Brain pericyte (primary cell): Measurements from ENCODE around the gene RAB12.
"Not testable (repeated sequence)": the region's sequence is repeated elsewhere in the genome, so short reads cannot be mapped to it uniquely, and the experiment has no call there.

Experiments used
- DNase-seq: peaks from one replicate; pipeline ENCODE4 v3.0.0-alpha.2; 2012; ENCODE audit warnings: low read depth, low spot score

RAB12 gene

DNA sequence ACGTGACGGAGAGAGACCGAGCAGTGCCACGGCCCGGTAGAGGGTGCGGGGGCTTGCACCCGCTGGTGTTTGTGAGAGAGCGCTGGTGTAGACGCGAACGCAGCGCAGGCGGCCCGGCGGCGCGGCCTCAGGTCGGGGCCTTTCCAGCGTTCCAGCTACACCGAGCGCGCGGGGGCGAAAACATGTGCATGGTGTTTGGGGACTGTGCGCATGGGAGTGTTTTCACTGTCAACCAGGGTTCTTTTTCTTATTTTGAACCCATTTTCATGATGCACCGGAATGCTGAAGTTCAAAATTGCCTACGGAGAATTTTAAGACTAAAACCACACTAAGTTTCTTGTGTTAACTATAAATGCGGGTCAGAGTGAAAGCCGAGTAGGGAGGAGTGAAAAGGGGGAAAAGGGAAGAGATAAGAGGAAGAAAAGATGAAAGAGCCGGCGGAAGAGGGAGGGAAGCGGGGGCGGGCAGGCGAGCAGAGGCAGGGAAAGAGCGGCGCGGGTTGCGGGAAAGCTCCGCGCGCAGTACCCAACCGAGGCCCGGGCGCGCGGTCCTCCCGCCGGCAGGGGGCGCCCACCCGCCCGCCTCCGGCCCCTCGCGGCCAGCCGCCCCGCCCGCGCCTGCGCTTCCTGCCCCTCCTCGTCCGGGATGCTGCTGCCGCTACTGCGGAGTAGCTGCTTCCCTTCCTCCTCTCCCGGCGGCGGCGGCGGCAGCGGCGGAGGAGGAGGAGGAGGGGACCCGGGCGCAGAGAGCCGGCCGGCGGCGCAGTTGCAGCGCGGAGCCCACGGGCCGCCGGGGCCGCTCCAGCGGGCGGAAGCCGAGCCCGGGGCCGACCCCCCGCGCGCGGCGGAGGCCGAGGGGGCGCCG is at the start of gene RAB12:
Gene RAB12 (plus strand): TSS at position 643 of the 864 bp plus-strand sequence. CDS start 3 bp downstream, at position 646.
- DNase-seq: no peak

DNA sequence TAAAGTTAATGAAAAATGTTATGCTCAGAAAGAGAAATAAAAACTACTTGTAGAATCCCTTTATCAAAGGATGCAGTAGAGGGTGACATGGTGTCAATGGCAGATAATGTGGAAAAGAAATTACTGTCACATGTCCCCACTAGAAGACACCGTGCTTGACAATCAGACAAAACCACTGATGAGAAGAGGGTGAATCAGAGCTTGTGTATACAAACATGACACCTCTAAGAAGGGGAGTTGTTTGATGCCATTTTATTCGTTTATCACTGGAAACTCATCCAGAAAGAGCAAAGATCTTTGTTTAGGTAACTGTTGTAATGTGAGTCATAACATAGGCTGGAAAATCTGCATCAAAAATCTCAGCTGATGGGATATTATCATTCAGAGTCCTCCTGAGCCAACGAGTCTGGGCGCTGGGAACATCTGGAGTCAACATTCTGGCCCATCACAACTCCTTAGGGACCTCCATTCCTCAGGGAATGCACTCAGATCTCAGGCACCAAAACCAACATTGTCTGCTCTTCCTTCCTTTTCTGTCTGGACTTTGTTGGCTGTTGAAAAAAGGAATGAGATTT is 49.5 kb upstream of the RAB12 start:
- no peak for DNase-seq

DNA sequence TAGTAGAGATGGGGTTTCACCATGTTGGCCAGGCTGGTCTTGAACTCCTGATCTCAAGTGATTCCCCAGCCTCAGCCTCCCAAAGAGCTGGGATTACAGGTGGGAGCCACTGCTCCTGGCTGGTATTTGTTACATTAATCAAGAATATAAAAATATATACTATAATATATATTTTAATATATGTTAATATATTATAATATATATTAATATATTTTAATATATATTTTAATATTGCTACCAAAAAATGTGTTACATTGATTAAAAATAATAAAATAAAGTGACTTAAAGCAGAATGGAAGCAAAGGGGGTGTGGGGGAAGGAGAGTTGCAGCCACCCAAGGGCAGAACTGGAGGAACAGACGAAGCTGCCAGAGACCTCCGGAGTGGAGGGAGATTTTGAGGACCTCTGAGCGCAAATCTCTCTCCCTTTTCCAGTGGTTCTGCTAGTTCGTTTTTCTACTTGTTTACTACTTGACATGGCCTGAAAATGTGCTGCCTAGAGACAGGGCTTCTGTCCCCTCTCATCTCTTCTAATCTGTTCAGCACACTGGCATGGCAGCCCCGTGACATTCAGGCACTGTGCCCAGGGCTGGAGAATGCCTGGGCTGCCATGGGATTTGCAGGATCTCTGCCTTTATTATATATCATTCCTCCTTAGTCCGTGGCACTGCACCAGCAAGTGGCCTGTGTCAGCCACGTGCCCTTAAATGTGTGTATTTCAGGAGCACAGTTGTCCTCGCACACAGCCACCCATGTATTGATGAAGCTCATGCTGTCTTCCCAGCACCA is 47.9 kb upstream of the RAB12 start:
- no peak for DNase-seq

DNA sequence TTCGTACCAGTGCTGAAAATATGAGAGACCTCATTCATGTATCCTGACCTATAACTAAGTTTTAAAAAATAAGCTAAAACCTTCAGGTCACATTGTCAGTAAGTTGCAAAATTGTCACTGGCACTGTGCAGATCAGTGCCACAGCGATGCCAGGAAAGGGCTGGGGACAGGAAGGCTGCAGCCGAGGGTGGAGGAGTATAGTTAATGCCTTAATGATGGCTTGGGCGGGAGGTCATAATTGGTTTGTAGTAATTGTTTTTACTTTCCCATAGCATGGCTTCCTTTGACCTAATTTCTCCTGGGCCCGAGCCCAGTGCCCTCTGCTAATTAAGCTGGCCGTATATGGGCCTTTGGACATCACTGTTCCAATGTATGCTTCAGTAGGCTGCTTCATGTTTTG is 47.2 kb upstream of the RAB12 start:
- no peak for DNase-seq

- DNase-seq: no peak
Observed at GRCh38 chr18:8562919-8563318, 46.3 kb upstream of the RAB12 start.

DNA sequence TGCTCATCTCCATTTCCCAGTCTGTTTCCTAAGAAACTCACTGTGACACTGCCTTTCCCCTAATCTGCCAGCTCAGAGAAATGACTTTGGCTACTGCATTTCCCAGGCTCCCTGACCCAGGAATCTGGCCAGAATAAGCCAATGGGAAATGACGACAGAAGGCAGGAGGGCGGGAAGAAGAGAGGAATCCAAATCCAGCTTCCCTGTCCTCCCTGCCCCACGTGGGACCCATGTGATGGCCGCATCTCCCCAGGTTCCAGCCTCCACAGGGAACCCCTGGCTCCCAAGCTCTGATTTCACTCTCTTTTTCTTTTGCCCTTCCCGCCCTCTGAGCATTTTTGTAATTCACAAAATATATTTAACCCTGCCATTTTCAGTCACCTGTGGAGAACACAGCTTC is 37.8 kb upstream of the RAB12 start:
- no peak for DNase-seq

DNA sequence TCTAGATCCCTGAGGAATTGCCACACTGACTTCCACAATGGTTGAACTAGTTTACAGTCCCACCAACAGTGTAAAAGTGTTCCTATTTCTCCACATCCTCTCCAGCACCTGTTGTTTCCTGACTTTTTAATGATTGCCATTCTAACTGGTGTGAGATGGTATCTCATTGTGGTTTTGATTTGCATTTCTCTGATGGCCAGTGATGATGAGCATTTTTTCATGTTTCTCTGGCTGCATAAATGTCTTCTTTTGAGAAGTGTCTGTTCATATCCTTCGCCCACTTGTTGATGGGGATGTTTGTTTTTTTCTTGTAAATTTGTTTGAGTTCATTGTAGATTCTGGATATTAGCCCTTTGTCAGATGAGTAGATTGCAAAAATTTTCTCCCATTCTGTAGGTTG is 35.5 kb upstream of the RAB12 start:
- not testable (repeated sequence) for DNase-seq

- no peak for DNase-seq
Observed at GRCh38 chr18:8584798-8585197, 24.4 kb upstream of the RAB12 start.

- no peak for DNase-seq
Observed at GRCh38 chr18:8586941-8587340, 22.3 kb upstream of the RAB12 start.

DNA sequence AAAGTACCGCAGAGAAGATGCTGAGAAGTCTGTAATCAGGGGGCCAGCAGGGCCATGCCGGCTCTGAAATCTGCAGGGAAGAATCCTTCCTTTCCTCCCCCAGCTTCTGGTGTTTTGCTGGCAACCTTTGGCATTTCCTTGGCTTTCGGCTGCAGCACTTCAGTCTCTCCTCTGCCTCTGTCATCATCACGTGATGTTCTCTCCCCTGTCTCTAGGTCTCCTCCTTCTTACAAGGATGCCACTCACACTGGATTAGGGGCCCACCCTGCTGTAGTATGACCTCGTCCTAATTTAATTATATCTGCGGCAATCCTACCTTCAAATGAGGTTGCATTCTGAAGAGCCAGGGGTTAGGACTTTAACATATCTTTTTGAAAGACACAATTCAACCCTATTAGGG is 13.8 kb upstream of the RAB12 start:
- DNase-seq: no peak

DNA sequence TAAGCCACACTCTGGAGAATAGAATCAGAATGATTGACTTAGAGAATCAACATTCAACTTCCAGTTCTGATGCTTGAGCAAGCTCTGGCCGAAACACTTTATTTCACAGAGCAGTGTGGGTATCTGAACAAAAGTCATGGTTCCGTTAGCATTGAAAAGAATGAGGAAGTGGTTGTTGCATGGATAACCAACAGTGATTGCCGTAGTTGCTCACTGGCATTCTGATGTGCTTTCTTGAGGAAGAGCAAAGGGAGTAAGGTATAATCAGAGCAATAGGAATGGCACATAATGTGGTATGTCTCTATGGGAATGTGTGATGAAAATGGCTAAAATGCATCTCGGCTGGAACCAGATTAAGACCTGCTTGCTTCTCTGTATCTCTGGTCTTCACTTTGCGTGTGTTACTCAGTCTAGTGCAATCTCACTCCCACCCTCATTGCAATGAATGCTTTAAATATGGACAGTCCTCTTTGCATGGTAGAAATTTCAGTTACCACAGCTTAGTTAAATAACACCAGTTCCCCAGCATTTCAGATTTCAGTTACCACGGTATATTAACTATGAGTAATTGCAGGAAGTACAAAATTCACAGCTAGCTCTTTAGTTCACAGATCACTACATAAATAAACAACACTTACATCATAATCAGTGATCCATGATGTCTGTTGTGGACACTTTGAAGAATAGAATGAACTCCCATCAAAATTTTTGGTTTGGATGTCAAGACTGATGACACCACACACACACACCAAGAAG is 7.8 kb upstream of the RAB12 start:
- DNase-seq: no peak

- no peak for DNase-seq
Observed at GRCh38 chr18:8602040-8602439, 7.2 kb upstream of the RAB12 start.

DNA sequence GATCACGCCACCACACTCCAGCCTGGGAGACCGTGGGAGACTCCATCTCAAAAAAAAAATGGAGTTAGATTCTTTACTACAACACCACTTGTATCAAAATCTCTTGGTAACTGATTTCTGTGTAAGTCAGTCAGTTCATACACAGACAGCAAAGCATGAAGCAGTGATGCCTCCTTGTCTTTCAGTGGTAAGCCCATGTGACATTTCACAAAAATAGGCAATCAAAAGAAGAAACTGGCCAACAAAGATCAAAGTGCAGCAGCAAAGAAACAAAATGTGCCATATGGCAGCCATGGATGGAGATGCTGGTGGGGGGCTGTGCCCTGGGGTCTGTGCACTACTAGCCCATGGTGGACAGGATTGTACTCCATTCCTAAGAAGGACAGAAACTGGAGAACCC is 6.7 kb upstream of the RAB12 start:
- no peak for DNase-seq

DNA sequence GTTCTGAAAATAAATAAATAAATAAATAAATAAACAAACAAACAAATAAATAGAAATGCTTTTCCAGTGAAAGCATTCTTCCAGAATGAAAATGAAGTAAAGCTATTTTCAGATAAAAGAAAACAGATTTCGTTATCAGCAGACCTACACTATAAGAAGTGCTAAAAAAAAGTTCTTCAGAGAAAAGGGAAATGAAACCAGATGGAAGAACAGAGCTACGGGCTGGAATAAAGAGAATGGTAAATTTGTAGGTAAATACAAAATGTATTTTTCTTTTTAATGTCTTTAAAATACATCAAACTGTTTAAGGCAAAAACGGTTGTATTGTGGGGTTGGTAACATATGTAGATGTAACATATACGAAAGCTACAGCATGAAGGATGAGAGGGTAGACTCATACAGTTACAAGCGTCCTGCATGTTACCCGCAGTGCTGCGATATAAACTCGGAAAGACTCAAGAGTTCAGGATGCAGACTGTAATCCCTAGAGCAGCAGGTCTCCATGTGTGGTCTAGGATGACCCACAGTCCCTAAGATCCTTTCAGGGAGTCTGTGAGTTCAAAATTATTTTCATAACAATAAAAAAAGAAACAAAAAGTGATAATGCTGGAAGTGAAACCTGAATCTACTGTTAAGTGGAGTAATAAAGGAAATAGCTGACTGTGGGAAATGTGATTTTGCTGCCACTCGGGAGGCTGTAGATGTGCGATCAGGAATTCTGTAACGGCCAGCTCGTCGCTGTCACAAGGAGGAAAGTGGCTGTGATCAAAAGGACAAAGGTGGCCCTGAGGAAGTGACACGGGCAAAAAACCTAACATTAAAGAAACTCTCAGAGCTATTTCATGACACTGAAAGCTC is 5.3 kb upstream of the RAB12 start:
- DNase-seq: no peak

- no peak for DNase-seq
Observed at GRCh38 chr18:8605974-8606373, 3.3 kb upstream of the RAB12 start.

GRCh38 chr18:8607776-8608742 is 1.2 kb upstream of the RAB12 start:
- no peak for DNase-seq

DNA sequence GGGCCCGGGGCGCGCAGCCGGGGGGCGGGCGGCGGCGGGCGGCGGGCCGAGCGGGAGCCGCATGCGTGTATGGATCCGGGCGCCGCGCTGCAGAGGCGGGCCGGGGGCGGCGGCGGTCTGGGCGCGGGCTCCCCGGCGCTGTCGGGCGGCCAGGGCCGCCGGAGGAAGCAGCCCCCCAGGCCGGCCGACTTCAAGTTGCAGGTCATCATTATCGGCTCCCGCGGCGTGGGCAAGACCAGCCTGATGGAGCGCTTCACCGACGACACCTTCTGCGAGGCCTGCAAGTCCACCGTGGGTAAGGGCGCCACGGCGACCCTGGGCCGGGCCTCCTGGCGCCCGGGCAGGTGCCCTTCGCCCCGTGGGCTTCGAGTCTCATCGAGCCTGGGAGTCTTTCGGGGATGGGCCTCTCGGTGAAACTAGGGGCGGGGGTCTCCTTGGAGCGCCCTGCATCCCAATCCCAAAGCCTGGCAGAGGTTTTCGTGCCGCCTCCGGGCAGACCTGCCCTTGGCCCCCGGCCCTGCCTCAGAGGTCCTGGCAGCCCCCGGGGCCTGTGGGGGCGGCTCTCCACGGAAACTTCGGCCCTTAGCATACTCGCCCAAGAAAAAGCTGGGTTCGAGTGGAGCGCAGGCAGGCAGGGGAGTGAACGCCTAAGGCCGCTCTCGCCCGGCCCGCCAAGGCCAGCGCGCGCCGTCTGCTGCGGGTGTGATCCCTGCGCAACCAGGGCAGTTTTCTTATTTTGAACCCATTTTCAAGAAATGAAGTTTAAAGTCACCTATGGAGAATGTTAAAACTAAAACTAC is 622 bp downstream of the RAB12 start:
- DNase-seq: no peak

DNA sequence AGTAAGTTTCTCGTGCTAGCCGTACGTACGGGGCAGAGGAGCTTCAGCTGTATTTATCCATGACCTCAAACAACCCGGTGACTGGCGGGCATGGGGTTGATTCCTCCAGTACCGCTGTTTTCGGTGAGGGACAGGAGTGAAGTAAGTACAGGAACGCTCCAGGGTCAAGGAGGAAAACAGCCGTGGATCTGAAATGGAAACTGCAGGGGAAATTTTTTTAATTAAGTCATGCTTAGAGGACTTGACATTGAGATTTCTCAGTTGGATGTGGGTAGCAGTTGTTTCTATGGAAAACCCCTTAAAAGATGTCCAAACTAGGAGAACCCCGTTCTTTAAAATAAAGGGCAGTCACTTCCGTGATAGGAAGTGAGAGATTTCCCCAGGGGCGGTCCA is 1.2 kb downstream of the RAB12 start:
- no peak for DNase-seq
